Right ventricle myocardium superior (tissue), 1 donor: ENCODE results near the gene RALGAPB. TPM values are rescaled to one million over a fixed set of nuclear protein-coding genes. Genes with fewer than 3 reads are reported as not detected.
A peak's percentile ranks its signal among the peaks of the same experiment; 100 is the strongest.
"Not testable (repeated sequence)": the region's sequence is repeated elsewhere in the genome, so short reads cannot be mapped to it uniquely, and the experiment has no call there.

Source experiments
- ATAC-seq: fragments of 200-7000 bp; cut with Tn5 transposase; one replicate; pipeline ENCODE4 v1.9.1; 2020; ENCODE audit warnings: mild to moderate bottlenecking; ENCODE audit not compliant: poor library complexity
- DNase-seq: peaks from one replicate; pipeline ENCODE4 v3.0.0-alpha.2; 2020
- intact Hi-C: fragments of 100-400 bp; cut with DNase I; formaldehyde crosslinking; loops from one replicate; pipeline ENCODE4 v1.11.2; 2022
- total RNA-seq: library from RNA; stranded (reverse); fragmentation: NEBNext Ultra II Directional; extraction: Animal tissue kit (Norgen Biotek cat#: 25700); gene quantifications from one replicate; pipeline ENCODE4 v1.2.1, GENCODE V29; 2021
- donor health status: DM: no; HTN: yes; CAD: no; lungs with severe emphysema.

Gene RALGAPB
- total RNA-seq, 1 donor from 2014 or later = 21.5 TPM

- peak; percentile 4 for DNase-seq
- no peak for ATAC-seq
- intact Hi-C loops = no loop called here
Measured at GRCh38 chr20:38445381-38445796, 27.3 kb upstream of the RALGAPB start.

GRCh38 chr20:38445901-38446425 lies 26.7 kb upstream of the RALGAPB start:
- ATAC-seq (no peak), DNase-seq (no peak)
- intact Hi-C loops = no loop called here

- intact Hi-C loops = no loop called here
- ATAC-seq (peak; percentile 96), DNase-seq (peak; percentile 96)
Measured at GRCh38 chr20:38446441-38447209, 26.0 kb upstream of the RALGAPB start.

GRCh38 chr20:38447251-38447661 lies 25.4 kb upstream of the RALGAPB start:
- ATAC-seq (peak; percentile 5), DNase-seq (no peak)
- intact Hi-C loops = no loop called here

- ATAC-seq (no peak), DNase-seq (no peak)
- intact Hi-C loops = no loop called here
Measured at GRCh38 chr20:38447931-38448675, 24.5 kb upstream of the RALGAPB start.

GRCh38 chr20:38449046-38449445 lies 23.6 kb upstream of the RALGAPB start:
- no peak for ATAC-seq
- intact Hi-C loops = no loop called here
- no peak for DNase-seq

GRCh38 chr20:38450412-38450975 lies 22.1 kb upstream of the RALGAPB start:
- DNase-seq (no peak), ATAC-seq (no peak)
- intact Hi-C loops = no loop called here

- DNase-seq (peak; percentile 32), ATAC-seq (no peak)
- intact Hi-C loops = no loop called here
Measured at GRCh38 chr20:38452880-38453624, 19.6 kb upstream of the RALGAPB start.

GRCh38 chr20:38453941-38454340 lies 18.7 kb upstream of the RALGAPB start:
- ATAC-seq (no peak), DNase-seq (no peak)
- intact Hi-C loops = no loop called here

- intact Hi-C loops = no loop called here
- ATAC-seq = no peak
- DNase-seq = no peak
Measured at GRCh38 chr20:38454556-38455473, 17.8 kb upstream of the RALGAPB start.

- DNase-seq (no peak), ATAC-seq (no peak)
- intact Hi-C loops = no loop called here
Measured at GRCh38 chr20:38458314-38458713, 14.3 kb upstream of the RALGAPB start.

- peak; percentile 88 for ATAC-seq
- intact Hi-C loops = no loop called here
Measured at GRCh38 chr20:38460040-38460623, 12.5 kb upstream of the RALGAPB start.

GRCh38 chr20:38460631-38461030 lies 12.0 kb upstream of the RALGAPB start:
- intact Hi-C loops, DNase-seq, ATAC-seq: not testable (repeated sequence)

More at GRCh38 chr20:38460040-38460623, 12.5 kb upstream of the RALGAPB start:
- DNase-seq = no peak

GRCh38 chr20:38461167-38461566 lies 11.5 kb upstream of the RALGAPB start:
- ATAC-seq, DNase-seq, intact Hi-C loops: not testable (repeated sequence)

- DNase-seq, ATAC-seq, intact Hi-C loops: not testable (repeated sequence)
Measured at GRCh38 chr20:38461569-38461968, 11.1 kb upstream of the RALGAPB start.

- DNase-seq (no peak), ATAC-seq (no peak)
- intact Hi-C loops = no loop called here
Measured at GRCh38 chr20:38466171-38466570, 6.5 kb upstream of the RALGAPB start.

GRCh38 chr20:38466983-38467382 lies 5.7 kb upstream of the RALGAPB start:
- DNase-seq = no peak
- no peak for ATAC-seq
- intact Hi-C loops = no loop called here
